Osteoblast (primary cell): ENCODE results near the gene PPM1L. TPM values are rescaled to one million over a fixed set of nuclear protein-coding genes. Genes with fewer than 3 reads are reported as not detected.

Source experiments
- DNase-seq: peaks from one replicate; pipeline ENCODE4 v3.0.0; 2011; ENCODE audit warnings: low spot score, mixed read lengths; ENCODE audit not compliant: insufficient read length; ENCODE audit errors: missing footprints
- H2AFZ ChIP-seq: 2 replicates; pipeline ENCODE4 v1.6.0; 2011; ENCODE audit warnings: mild to moderate bottlenecking, low read length
- H3K27ac ChIP-seq: 2 replicates; pipeline ENCODE4 v1.5.1; 2011; ENCODE audit warnings: mild to moderate bottlenecking, low read depth, low read length, moderate library complexity
- H3K27me3 ChIP-seq: 2 replicates; pipeline ENCODE4 v1.6.0; 2012; ENCODE audit warnings: mild to moderate bottlenecking, control low read depth, inconsistent platforms, low read length, moderate library complexity; ENCODE audit not compliant: insufficient read depth
- H3K36me3 ChIP-seq: 2 replicates; pipeline ENCODE4 v1.5.1; 2011; ENCODE audit warnings: mild to moderate bottlenecking, low read length, control low read depth, moderate library complexity; ENCODE audit not compliant: insufficient read depth
- H3K4me1 ChIP-seq: 2 replicates; pipeline ENCODE4 v1.5.1; 2011; ENCODE audit warnings: mild to moderate bottlenecking, low read length, control low read depth, moderate library complexity; ENCODE audit not compliant: insufficient read depth
- H3K4me2 ChIP-seq: 2 replicates; pipeline ENCODE4 v1.6.0; 2011; ENCODE audit warnings: mild to moderate bottlenecking, low read length; ENCODE audit not compliant: insufficient read depth
- H3K4me3 ChIP-seq: fragments of 200-600 bp; sonication (generic); 3 replicates; pipeline ENCODE4 v1.5.1; 2012; ENCODE audit warnings: mild to moderate bottlenecking, low read length, inconsistent platforms; ENCODE audit not compliant: insufficient read depth
- H3K79me2 ChIP-seq: 2 replicates; pipeline ENCODE4 v1.6.0; 2012; ENCODE audit warnings: mild to moderate bottlenecking, low read length, control low read depth, inconsistent platforms; ENCODE audit not compliant: insufficient read depth
- H3K9me3 ChIP-seq: 2 replicates; pipeline ENCODE4 v1.5.1; 2011; ENCODE audit warnings: low read depth, low read length, control low read depth
- H4K20me1 ChIP-seq: 2 replicates; pipeline ENCODE4 v1.6.0; 2012; ENCODE audit warnings: mild to moderate bottlenecking, low read length, control low read depth; ENCODE audit not compliant: insufficient read depth
- total RNA-seq: library from RNA; depleted of rRNA; stranded (reverse); fragments of >200 nt; gene quantifications from 2 replicates; pipeline ENCODE4 v1.2.3, GENCODE V29; 2012
- TF ChIP-seq, protein P1 (sequence below): IDR thresholded peaks from 2 replicates; pipeline ENCODE4 v1.5.1; 2011; ENCODE audit warnings: mild to moderate bottlenecking, low read depth, low read length, moderate library complexity; ENCODE audit errors: extremely low read depth

PPM1L gene
- total RNA-seq, 1 donor = 4.3 TPM

GRCh38 chr3:160822936-160823335 lies 66.9 kb downstream of the PPM1L start:
- no peak for DNase-seq

GRCh38 chr3:160825311-160825800 lies 69.3 kb downstream of the PPM1L start:
- Histone ChIP-seq H4K20me1 (no peaks in the 10 kb centered on the region), H3K4me1 (no peaks in the 10 kb centered on the region), H3K4me3 (no peak overlapping the region), H2AFZ (no peak overlapping the region), H3K4me2 (no peak overlapping the region), H3K27me3 (no peaks in the 10 kb centered on the region), H3K9me3 (no peaks in the 10 kb centered on the region), H3K27ac (no peak overlapping the region), H3K36me3 (no peaks in the 10 kb centered on the region), H3K79me2 (no peaks in the 10 kb centered on the region)
- DNase-seq = no peak
- TF ChIP-seq, protein P1, sequence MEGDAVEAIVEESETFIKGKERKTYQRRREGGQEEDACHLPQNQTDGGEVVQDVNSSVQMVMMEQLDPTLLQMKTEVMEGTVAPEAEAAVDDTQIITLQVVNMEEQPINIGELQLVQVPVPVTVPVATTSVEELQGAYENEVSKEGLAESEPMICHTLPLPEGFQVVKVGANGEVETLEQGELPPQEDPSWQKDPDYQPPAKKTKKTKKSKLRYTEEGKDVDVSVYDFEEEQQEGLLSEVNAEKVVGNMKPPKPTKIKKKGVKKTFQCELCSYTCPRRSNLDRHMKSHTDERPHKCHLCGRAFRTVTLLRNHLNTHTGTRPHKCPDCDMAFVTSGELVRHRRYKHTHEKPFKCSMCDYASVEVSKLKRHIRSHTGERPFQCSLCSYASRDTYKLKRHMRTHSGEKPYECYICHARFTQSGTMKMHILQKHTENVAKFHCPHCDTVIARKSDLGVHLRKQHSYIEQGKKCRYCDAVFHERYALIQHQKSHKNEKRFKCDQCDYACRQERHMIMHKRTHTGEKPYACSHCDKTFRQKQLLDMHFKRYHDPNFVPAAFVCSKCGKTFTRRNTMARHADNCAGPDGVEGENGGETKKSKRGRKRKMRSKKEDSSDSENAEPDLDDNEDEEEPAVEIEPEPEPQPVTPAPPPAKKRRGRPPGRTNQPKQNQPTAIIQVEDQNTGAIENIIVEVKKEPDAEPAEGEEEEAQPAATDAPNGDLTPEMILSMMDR = no peak

More at GRCh38 chr3:160822936-160823335, 66.9 kb downstream of the PPM1L start:
- Histone ChIP-seq H2AFZ (no peak overlapping the region), H3K36me3 (no peaks in the 10 kb centered on the region), H3K9me3 (no peaks in the 10 kb centered on the region), H3K27ac (no peak overlapping the region), H3K79me2 (no peaks in the 10 kb centered on the region), H3K4me1 (no peaks in the 10 kb centered on the region), H3K4me2 (no peak overlapping the region), H3K4me3 (no peak overlapping the region), H4K20me1 (no peaks in the 10 kb centered on the region), H3K27me3 (no peaks in the 10 kb centered on the region)
- TF ChIP-seq, protein P1 = no peak

- H3K4me3 ChIP-seq = no peak overlapping the region
- H3K4me2 ChIP-seq = no peak overlapping the region
- H3K79me2 ChIP-seq = no peaks in the 10 kb centered on the region
Observed at GRCh38 chr3:160826408-160826807, 70.4 kb downstream of the PPM1L start.

GRCh38 chr3:160826991-160827390 lies 71.0 kb downstream of the PPM1L start:
- TF ChIP-seq, protein P1 = no peak
- Histone ChIP-seq H3K9me3 (no peaks in the 10 kb centered on the region), H3K4me1 (no peaks in the 10 kb centered on the region), H3K27ac (no peak overlapping the region), H3K36me3 (no peaks in the 10 kb centered on the region), H3K4me3 (no peak overlapping the region), H3K4me2 (no peak overlapping the region), H2AFZ (no peak overlapping the region), H3K27me3 (no peaks in the 10 kb centered on the region), H3K79me2 (no peaks in the 10 kb centered on the region), H4K20me1 (no peaks in the 10 kb centered on the region)
- no peak for DNase-seq

More at GRCh38 chr3:160826408-160826807, 70.4 kb downstream of the PPM1L start:
- no peak overlapping the region for H2AFZ ChIP-seq
- H3K27ac ChIP-seq = no peak overlapping the region
- no peaks in the 10 kb centered on the region for H3K4me1 ChIP-seq
- no peaks in the 10 kb centered on the region for H3K36me3 ChIP-seq
- no peaks in the 10 kb centered on the region for H3K27me3 ChIP-seq
- H4K20me1 ChIP-seq = no peaks in the 10 kb centered on the region
- TF ChIP-seq, protein P1 = no peak
- no peaks in the 10 kb centered on the region for H3K9me3 ChIP-seq
- no peak for DNase-seq
